ENCODE results near the gene XXYLT1. TPM values are rescaled to one million over a fixed set of nuclear protein-coding genes. Genes with fewer than 3 reads are reported as not detected.

XXYLT1 gene
- total RNA-seq, 2 donors from 2014 or later, result 1.3 to 4.2 TPM

DNA sequence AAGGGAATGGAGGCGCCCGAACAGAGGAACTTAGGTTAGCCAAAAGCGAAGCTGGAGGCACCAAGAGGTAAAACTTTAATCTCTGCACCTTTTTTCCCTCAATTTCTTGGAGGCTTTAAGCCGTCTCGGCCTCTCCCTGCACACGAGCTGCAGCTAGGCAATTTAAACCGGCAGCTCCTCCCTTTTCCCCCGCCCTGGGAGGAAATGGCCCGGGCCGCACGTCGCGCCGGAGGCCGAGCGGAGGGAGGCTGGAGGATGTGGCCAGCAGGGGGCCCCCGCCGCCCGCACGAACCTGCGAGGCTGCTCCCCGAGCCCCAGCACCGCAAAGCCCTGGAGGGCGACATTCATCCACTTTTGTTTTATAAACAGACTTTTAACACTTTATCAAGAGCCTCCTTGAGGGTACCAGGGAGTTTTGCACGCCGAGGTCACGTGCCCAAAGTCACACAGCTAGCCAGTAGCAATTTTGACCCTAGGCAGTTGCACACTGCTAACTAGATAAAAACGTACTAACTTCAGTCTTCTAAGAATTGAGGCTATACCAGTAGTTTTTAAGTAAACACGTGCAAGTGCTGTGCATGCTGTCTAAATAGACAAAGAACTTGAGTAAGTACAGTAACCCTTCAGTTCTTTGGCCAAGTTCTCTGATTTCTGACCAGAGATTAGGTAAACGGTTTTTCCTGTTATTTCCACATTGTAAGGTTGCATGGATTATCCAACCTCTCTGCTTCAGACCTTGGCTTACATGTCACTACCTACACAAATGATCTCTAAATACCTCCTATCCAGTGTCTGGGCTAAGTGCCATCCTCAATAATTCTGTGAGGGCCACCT lies 668 bp upstream of the XXYLT1 start:
- TF ChIP-seq, protein P1, sequence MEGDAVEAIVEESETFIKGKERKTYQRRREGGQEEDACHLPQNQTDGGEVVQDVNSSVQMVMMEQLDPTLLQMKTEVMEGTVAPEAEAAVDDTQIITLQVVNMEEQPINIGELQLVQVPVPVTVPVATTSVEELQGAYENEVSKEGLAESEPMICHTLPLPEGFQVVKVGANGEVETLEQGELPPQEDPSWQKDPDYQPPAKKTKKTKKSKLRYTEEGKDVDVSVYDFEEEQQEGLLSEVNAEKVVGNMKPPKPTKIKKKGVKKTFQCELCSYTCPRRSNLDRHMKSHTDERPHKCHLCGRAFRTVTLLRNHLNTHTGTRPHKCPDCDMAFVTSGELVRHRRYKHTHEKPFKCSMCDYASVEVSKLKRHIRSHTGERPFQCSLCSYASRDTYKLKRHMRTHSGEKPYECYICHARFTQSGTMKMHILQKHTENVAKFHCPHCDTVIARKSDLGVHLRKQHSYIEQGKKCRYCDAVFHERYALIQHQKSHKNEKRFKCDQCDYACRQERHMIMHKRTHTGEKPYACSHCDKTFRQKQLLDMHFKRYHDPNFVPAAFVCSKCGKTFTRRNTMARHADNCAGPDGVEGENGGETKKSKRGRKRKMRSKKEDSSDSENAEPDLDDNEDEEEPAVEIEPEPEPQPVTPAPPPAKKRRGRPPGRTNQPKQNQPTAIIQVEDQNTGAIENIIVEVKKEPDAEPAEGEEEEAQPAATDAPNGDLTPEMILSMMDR (IDR thresholded peaks at IDR 0.05), result peak; percentile 94 to 98 (median 96)
- TF ChIP-seq POLR2A (IDR thresholded peaks at IDR 0.05), result no peak
- no peaks in the 10 kb centered on the region for H3K9me3 ChIP-seq
- peak; percentile 82 to 88 (median 86) for DNase-seq
- H3K27ac ChIP-seq, result peak overlapping the region in 3 of 4 donors; percentile 54 to 90 (median 79)
- H3K4me3 ChIP-seq, result peak overlapping the region; percentile 77 to 92
- peak; percentile 85 for ATAC-seq
- WGBS, 2 donors, result 0 to 1% methylated on average over 25 to 30 of the region's 30 CpGs
- H3K27me3 ChIP-seq, result no peaks in the 10 kb centered on the region
- intact Hi-C loops (cut with DNase I), result loop anchor here (5.0 kb wide), 1 partner anchor 251 kb away; no protein-coding TSS in a partner anchor
- peaks cover 20% of the 10 kb centered on the region for H3K4me1 ChIP-seq
- H3K36me3 ChIP-seq (replicated peaks in 1 of 2; ENCODE audit: insufficient read depth in 1 of 2, low read depth in 2 of 2), result no peaks in the 10 kb centered on the region

DNA sequence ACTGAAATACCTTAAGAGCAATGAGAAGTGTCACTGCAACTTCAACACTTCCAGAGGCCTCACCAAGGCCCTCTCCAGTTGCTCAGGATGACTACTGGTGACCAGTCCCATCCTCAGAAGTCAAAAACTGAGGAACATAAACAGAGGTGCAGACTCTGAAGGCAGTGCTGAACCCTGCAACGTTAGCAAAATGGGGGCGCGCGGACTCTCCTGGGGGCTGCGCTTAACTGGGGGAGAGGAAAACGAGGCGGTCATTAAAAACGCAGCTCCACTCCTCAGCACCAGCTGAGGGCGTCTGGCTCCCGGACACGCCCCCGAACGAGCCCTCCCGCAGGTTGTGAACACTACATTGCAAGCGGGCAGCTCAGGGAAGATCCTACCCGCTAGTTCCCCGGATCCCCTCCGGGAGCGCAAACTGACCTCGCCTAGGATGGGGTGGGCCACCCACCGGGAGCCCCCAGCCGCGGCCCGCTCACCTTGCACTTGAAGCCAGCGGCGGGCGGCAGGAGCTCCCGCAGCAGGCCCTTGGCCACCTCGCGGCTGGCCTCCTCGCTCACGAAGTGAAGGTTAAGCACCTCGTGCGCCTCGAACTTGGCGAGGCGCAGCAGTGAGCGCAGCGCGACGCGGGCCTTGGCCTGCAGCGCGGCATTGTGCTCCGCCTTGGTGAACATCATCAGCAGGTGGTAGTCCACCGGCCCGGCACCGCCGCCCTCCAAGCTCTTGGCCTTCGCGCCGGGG lies 711 bp downstream of the XXYLT1 start:
- ATAC-seq, result peak; percentile 8
- Histone ChIP-seq H3K9me3 (no peaks in the 10 kb centered on the region), H3K4me3 (peak overlapping the region; percentile 77 to 92), H3K4me1 (peaks cover 20% of the 10 kb centered on the region), H3K27ac (peak overlapping the region; percentile 13 to 90 (median 66)), H3K27me3 (no peaks in the 10 kb centered on the region), H3K36me3 (replicated peaks in 1 of 2; ENCODE audit: insufficient read depth in 1 of 2, low read depth in 2 of 2) (no peaks in the 10 kb centered on the region)
- peak in 2 of 4 donors; percentile 36 to 50 for DNase-seq
- 0 to 2% methylated on average over 2 to 52 of the region's 52 CpGs for WGBS, 2 donors
- TF ChIP-seq, protein P1 (IDR thresholded peaks at IDR 0.05), result no peak
- no peak for TF ChIP-seq POLR2A (IDR thresholded peaks at IDR 0.05)
- intact Hi-C loops (cut with DNase I), result loop anchor here (5.0 kb wide), 1 partner anchor 252 kb away; no protein-coding TSS in a partner anchor

DNA sequence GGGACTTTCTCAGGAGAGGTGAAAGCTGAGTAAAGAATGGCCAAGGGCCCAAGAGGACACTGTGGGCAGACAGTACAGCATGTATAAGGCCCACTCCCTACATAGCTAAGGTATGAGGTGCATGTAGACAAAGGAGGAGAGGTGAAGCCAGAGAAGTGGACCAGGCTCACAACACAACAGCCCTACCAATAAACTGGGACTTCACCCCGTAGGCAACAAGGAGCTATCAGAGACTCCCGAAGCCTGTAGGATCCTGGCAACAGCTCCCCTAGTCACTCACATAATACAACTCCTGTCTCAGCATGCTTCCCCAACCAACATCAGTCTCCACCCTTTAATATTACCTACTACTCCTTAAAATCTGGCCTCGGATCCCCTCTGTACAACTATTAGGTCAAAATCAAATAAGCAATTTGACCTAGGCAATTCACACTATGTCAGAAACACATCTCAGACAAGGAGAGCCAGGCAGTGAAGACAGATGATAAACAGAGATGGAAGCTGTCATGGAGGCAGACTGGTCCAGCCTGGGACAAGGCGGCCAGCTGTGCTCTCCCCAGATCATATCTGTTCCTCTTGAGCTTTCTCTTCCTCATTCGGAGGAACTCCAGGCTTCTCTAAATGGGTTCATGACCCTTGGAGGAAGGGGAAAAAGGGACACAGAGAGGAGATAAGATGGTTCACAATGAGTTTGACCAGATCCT lies 1.4 kb downstream of the XXYLT1 start:
- intact Hi-C loops (cut with DNase I), result loop anchor here (5.0 kb wide), 1 partner anchor 253 kb away; no protein-coding TSS in a partner anchor
- H3K4me1 ChIP-seq, result peaks cover 20% of the 10 kb centered on the region
- no peak for TF ChIP-seq POLR2A (IDR thresholded peaks at IDR 0.05)
- TF ChIP-seq, protein P1 (IDR thresholded peaks at IDR 0.05), result no peak
- H3K9me3 ChIP-seq, result no peaks in the 10 kb centered on the region
- no peak overlapping the region for H3K27ac ChIP-seq
- ATAC-seq (no peak), DNase-seq (no peak)
- 70 to 71% methylated on average over 5 of the region's 5 CpGs for WGBS, 2 donors
- H3K36me3 ChIP-seq (replicated peaks in 1 of 2; ENCODE audit: insufficient read depth in 1 of 2, low read depth in 2 of 2), result no peaks in the 10 kb centered on the region
- no peak overlapping the region for H3K4me3 ChIP-seq
- no peaks in the 10 kb centered on the region for H3K27me3 ChIP-seq

DNA sequence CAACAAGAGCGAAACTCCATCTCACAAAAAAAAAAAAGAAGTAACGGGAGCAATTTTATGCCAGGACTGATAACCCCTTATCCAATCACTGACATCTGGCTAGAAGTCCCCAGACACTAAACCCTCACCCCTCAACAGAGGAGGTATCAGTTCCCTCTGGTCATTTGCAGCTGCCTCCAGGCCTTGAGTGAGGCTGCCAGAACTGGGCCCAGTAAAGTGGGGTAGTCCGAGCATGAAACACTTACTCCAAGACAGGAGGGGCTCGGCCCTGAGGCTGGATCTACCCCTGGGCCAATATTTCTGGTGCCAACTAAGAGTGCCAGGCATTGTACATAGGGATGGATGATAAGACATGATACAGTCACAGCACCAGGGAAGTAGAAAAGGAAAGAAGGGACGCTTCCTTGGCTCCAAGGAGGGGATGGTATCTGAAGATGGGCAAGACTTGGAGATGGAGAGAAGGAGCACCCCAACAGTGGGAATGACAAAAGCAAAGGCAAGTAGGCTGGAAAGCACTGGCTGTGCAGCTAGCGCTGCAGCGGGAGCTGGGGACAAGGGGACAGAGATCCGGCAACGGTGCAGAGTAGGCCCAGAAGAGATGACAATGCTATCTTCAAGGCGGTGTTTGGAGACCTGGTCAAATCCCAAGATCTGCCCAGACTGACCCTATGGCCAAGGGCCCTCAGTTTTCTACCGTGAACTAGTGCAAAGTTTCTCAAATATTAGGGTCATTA lies 2.2 kb downstream of the XXYLT1 start:
- ATAC-seq, result no peak
- intact Hi-C loops (cut with DNase I), result no loop called here

More for the DNA sequence above, 2.2 kb downstream of the XXYLT1 start:
- WGBS, 2 donors, result 90 to 92% methylated on average over 11 of the region's 11 CpGs
- Histone ChIP-seq H3K9me3 (no peaks in the 10 kb centered on the region), H3K4me1 (peaks cover 20% of the 10 kb centered on the region), H3K4me3 (no peak overlapping the region), H3K36me3 (replicated peaks in 1 of 2; ENCODE audit: insufficient read depth in 1 of 2, low read depth in 2 of 2) (no peaks in the 10 kb centered on the region), H3K27ac (no peak overlapping the region), H3K27me3 (no peaks in the 10 kb centered on the region)
- DNase-seq, result no peak
- TF ChIP-seq, protein P1 (IDR thresholded peaks at IDR 0.05), result no peak
- no peak for TF ChIP-seq POLR2A (IDR thresholded peaks at IDR 0.05)
